Neutrophil (primary cell): ENCODE data around the gene ITPRIPL1.

Source experiments
- H3K27ac ChIP-seq: fragments of 200-600 bp; sonication (generic); 2 replicates; pipeline ENCODE4 v1.5.1; 2016; ENCODE audit warnings: mild to moderate bottlenecking, moderate library complexity
- H3K27me3 ChIP-seq: fragments of 200-600 bp; sonication (generic); 2 replicates; pipeline ENCODE4 v1.6.0; 2016; ENCODE audit warnings: mild to moderate bottlenecking
- H3K36me3 ChIP-seq: fragments of 200-600 bp; sonication (generic); 2 replicates; pipeline ENCODE4 v1.5.1; 2017
- H3K4me1 ChIP-seq, 2 experiments: fragments of 200-600 bp in 1 of 2; sonication (generic) in 1 of 2; 1 replicate in 1 of 2; 2 replicates in 1 of 2; pipeline versions ENCODE4 v1.5.1 to v1.6.1; 2013 to 2016; ENCODE audit warnings: low read depth in 1 of 2, low read length in 1 of 2, mild to moderate bottlenecking in 1 of 2, moderate library complexity in 1 of 2; ENCODE audit not compliant: control insufficient read depth in 1 of 2, insufficient read depth in 1 of 2
- H3K4me3 ChIP-seq, 2 experiments: fragments of 200-600 bp in 1 of 2; sonication (generic) in 1 of 2; 1 replicate in 1 of 2; 2 replicates in 1 of 2; pipeline ENCODE4 v1.5.1; 2013 to 2016; ENCODE audit warnings: low read depth in 1 of 2, low read length in 1 of 2, mild to moderate bottlenecking in 1 of 2, moderate library complexity in 1 of 2
- H3K9me3 ChIP-seq: fragments of 200-600 bp; sonication (generic); 2 replicates; pipeline ENCODE4 v1.5.1; 2016
- TF ChIP-seq, protein P1 (sequence below): fragments of 200-600 bp; sonication (generic); IDR thresholded peaks from 2 replicates; pipeline ENCODE4 v1.5.1; 2016; ENCODE audit warnings: antibody characterized with exemption

ITPRIPL1 gene

DNA sequence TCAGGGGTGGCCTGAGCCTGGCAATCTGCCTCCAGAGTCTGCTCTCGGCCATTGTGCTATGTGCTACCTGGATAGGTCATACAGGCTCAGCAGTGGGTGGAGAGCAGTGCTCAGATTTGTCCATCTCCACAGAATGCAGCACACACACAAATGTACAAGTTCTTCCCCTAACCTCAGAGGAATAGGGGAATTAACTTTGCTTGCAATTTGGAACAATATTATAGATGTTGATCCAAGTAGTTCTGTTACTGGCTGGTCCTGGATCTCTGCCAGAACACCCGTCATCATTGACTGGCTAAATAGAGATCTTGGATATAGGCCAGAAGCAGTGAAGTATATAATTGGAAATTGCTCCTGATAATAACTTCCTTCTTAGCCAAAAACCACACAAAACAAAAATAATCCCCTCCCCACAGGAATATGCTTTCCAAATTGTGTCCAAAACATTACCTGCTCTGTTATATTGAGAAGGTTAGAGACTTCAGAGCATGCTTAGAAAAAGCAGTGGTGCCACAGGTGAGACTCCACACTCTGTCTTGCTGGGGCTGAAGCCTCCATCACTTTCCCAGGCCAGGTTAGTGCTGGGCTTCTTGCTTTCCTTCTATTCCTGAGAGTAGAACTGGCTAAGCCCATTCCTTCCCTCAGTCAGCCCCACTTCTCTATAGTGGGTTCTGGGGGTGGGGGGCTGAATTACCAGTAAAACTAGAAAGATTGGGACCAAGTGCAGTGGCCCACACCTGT is 49.3 kb downstream of the ITPRIPL1 start:
- H3K4me3 ChIP-seq, result no peak overlapping the region
- TF ChIP-seq, protein P1, sequence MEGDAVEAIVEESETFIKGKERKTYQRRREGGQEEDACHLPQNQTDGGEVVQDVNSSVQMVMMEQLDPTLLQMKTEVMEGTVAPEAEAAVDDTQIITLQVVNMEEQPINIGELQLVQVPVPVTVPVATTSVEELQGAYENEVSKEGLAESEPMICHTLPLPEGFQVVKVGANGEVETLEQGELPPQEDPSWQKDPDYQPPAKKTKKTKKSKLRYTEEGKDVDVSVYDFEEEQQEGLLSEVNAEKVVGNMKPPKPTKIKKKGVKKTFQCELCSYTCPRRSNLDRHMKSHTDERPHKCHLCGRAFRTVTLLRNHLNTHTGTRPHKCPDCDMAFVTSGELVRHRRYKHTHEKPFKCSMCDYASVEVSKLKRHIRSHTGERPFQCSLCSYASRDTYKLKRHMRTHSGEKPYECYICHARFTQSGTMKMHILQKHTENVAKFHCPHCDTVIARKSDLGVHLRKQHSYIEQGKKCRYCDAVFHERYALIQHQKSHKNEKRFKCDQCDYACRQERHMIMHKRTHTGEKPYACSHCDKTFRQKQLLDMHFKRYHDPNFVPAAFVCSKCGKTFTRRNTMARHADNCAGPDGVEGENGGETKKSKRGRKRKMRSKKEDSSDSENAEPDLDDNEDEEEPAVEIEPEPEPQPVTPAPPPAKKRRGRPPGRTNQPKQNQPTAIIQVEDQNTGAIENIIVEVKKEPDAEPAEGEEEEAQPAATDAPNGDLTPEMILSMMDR, result no peak
- no peaks in the 10 kb centered on the region for H3K9me3 ChIP-seq
- peaks cover 46% of the 10 kb centered on the region for H3K36me3 ChIP-seq
- H3K27ac ChIP-seq, result no peak overlapping the region
- H3K4me1 ChIP-seq, result peaks cover 0 to 6% of the 10 kb centered on the region in 2 experiments
- no peaks in the 10 kb centered on the region for H3K27me3 ChIP-seq
